H1 (cell line): ENCODE data around the gene MROH7.

Experiments
- BRCA1 ChIP-seq: IDR thresholded peaks from 2 replicates; pipeline ENCODE4 v1.6.1; 2012; ENCODE audit warnings: low read depth, low read length, improper control_type of control experiment
- EP300 ChIP-seq, 2 experiments: IDR thresholded peaks; 1 replicate in 1 of 2; 2 replicates in 1 of 2; pipeline ENCODE4 v1.6.1; 2011 to 2012; ENCODE audit warnings: low read depth in 2 of 2, low read length in 2 of 2, mild to moderate bottlenecking in 2 of 2, borderline replicate concordance in 1 of 2, inconsistent platforms in 1 of 2, moderate library complexity in 1 of 2
- FOSL1 ChIP-seq: IDR thresholded peaks from 2 replicates; pipeline ENCODE4 v1.6.1; 2011; ENCODE audit warnings: mild to moderate bottlenecking, low read depth, low read length, moderate library complexity; ENCODE audit not compliant: insufficient read depth
- HDAC2 ChIP-seq, 2 experiments: fragments of 300-600 bp in 1 of 2; sonication (generic) in 1 of 2; IDR thresholded peaks; 2 replicates each; pipeline ENCODE4 v1.6.1; 2011 to 2012; ENCODE audit warnings: low read depth in 2 of 2, low read length in 2 of 2, mild to moderate bottlenecking in 2 of 2, moderate library complexity in 2 of 2, borderline replicate concordance in 1 of 2, inconsistent platforms in 1 of 2
- HDAC6 ChIP-seq: IDR thresholded peaks from one replicate; pipeline ENCODE4 v1.7.1; 2012; ENCODE audit warnings: low read depth, mild to moderate bottlenecking, inconsistent platforms, low read length, moderate library complexity
- JUND ChIP-seq: IDR thresholded peaks from 2 replicates; pipeline ENCODE4 v1.6.1; 2011; ENCODE audit warnings: mild to moderate bottlenecking, improper control_type of control experiment, low read length
- POLR2A ChIP-seq, 2 experiments: IDR thresholded peaks; 1 replicate in 1 of 2; 2 replicates in 1 of 2; pipeline ENCODE4 v1.6.1; 2011; ENCODE audit warnings: low read depth in 2 of 2, low read length in 2 of 2, mild to moderate bottlenecking in 2 of 2; ENCODE audit errors: control extremely low read depth in 1 of 2
- RFX5 ChIP-seq: IDR thresholded peaks from 2 replicates; pipeline ENCODE4 v1.6.1; 2011; ENCODE audit warnings: low read depth, low read length, improper control_type of control experiment, borderline replicate concordance
- SP1 ChIP-seq: IDR thresholded peaks from 2 replicates; pipeline ENCODE4 v1.6.1; 2011; ENCODE audit warnings: low read depth, low read length
- ZNF274 ChIP-seq: IDR thresholded peaks from 2 replicates; pipeline ENCODE4 v1.7.0; 2012; ENCODE audit warnings: low read length, borderline replicate concordance; ENCODE audit errors: extremely low read depth
- TF ChIP-seq, protein P1 (sequence below), 3 experiments: IDR thresholded peaks; 1 replicate in 2 of 3; 2 replicates in 1 of 3; pipeline versions ENCODE4 v1.5.1 to v1.6.1; 2011; ENCODE audit warnings: low read length in 3 of 3, mild to moderate bottlenecking in 3 of 3, inconsistent platforms in 2 of 3, low read depth in 1 of 3, moderate library complexity in 1 of 3; ENCODE audit not compliant: insufficient read depth in 1 of 3; ENCODE audit errors: control extremely low read depth in 1 of 3
- TF ChIP-seq, protein P2 (sequence below): IDR thresholded peaks from 2 replicates; pipeline ENCODE4 v1.6.1; 2012; ENCODE audit warnings: inconsistent platforms

DNA sequence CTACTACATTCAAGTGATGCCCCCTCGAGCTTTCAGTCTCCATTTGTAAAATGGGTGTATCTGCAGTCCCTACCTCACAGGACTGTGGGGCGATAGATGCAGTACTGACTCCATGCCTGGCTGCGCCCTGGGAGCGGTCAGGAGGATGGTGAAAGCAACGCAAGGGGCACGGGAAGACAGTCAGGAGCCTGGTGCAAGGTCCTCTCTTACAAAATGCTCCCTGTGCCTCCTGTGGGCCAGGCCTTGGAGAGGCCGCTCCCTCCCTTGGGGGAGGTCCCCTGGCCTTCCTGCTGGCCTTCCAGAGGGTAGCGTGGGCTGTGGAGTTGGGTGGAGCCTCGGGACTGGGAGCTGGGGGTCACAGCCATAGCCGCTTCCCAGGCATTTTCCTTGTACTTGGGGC, 39.9 kb upstream of the MROH7 start:
- TF ChIP-seq ZNF274 = no peak
- TF ChIP-seq, protein P1, sequence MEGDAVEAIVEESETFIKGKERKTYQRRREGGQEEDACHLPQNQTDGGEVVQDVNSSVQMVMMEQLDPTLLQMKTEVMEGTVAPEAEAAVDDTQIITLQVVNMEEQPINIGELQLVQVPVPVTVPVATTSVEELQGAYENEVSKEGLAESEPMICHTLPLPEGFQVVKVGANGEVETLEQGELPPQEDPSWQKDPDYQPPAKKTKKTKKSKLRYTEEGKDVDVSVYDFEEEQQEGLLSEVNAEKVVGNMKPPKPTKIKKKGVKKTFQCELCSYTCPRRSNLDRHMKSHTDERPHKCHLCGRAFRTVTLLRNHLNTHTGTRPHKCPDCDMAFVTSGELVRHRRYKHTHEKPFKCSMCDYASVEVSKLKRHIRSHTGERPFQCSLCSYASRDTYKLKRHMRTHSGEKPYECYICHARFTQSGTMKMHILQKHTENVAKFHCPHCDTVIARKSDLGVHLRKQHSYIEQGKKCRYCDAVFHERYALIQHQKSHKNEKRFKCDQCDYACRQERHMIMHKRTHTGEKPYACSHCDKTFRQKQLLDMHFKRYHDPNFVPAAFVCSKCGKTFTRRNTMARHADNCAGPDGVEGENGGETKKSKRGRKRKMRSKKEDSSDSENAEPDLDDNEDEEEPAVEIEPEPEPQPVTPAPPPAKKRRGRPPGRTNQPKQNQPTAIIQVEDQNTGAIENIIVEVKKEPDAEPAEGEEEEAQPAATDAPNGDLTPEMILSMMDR (IDR thresholded peaks at IDR 0.05; ENCODE audit: control extremely low read depth in 1 of 3, insufficient read depth in 1 of 3, low read depth in 1 of 3, low read length in 3 of 3) = no peak
- TF ChIP-seq HDAC2 (IDR thresholded peaks at IDR 0.05; ENCODE audit: borderline replicate concordance in 1 of 2, low read depth in 2 of 2, low read length in 2 of 2) = no peak
- no peak for TF ChIP-seq POLR2A (IDR thresholded peaks at IDR 0.05; ENCODE audit: control extremely low read depth in 1 of 2, low read depth in 2 of 2, low read length in 2 of 2)
- TF ChIP-seq, protein P2, sequence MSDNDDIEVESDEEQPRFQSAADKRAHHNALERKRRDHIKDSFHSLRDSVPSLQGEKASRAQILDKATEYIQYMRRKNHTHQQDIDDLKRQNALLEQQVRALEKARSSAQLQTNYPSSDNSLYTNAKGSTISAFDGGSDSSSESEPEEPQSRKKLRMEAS = no peak
- TF ChIP-seq RFX5 = no peak
- no peak for TF ChIP-seq SP1
- no peak for TF ChIP-seq JUND
- TF ChIP-seq HDAC6 = no peak
- no peak for TF ChIP-seq FOSL1
- no peak for TF ChIP-seq EP300 (IDR thresholded peaks at IDR 0.05; ENCODE audit: borderline replicate concordance in 1 of 2, low read depth in 2 of 2, low read length in 2 of 2)
- no peak for TF ChIP-seq BRCA1
